Astrocyte (in vitro differentiated cells and primary cell): ENCODE data around the gene CDC42BPA. TPM values are rescaled to one million over a fixed set of nuclear protein-coding genes. Genes with fewer than 3 reads are reported as not detected.

ENCODE experiments used
- DNase-seq: peaks from one replicate; pipeline ENCODE4 v3.0.0-alpha.2; 2010; ENCODE audit warnings: low read depth
- FAIRE-seq: peaks from 2 replicates; lab custom pipeline; 2011; peaks lifted over from hg19 to GRCh38; lab: Jason Lieb, UNC
- H2AFZ ChIP-seq: 2 replicates; pipeline ENCODE4 v1.6.0; 2012; ENCODE audit warnings: low read depth, low read length, inconsistent platforms
- H3K27ac ChIP-seq: 2 replicates; pipeline ENCODE4 v1.5.1; 2011; ENCODE audit warnings: low read depth, low read length, inconsistent platforms
- H3K27me3 ChIP-seq: 2 replicates; pipeline ENCODE4 v1.6.0; 2011; ENCODE audit warnings: low read length, inconsistent platforms; ENCODE audit not compliant: insufficient read depth
- H3K36me3 ChIP-seq: 2 replicates; pipeline ENCODE4 v1.5.1; 2011; ENCODE audit warnings: low read length, inconsistent platforms; ENCODE audit not compliant: insufficient read depth
- H3K4me1 ChIP-seq: 2 replicates; pipeline ENCODE4 v1.5.1; 2011; ENCODE audit warnings: low read length, inconsistent platforms; ENCODE audit not compliant: insufficient read depth
- H3K4me2 ChIP-seq: 2 replicates; pipeline ENCODE4 v1.6.0; 2012; ENCODE audit warnings: low read length, inconsistent platforms
- H3K4me3 ChIP-seq: 2 replicates; pipeline ENCODE4 v1.5.1; 2011; ENCODE audit warnings: low read depth, mild to moderate bottlenecking, low read length, inconsistent platforms; ENCODE audit not compliant: insufficient read depth
- H3K79me2 ChIP-seq: 2 replicates; pipeline ENCODE4 v1.6.0; 2012; ENCODE audit warnings: mild to moderate bottlenecking, low read length, inconsistent platforms; ENCODE audit not compliant: insufficient read depth
- H3K9ac ChIP-seq: 2 replicates; pipeline ENCODE4 v1.6.0; 2012; ENCODE audit warnings: mild to moderate bottlenecking, low read length, inconsistent platforms
- H3K9me3 ChIP-seq: 2 replicates; pipeline ENCODE4 v1.5.1; 2012; ENCODE audit warnings: low read depth, mild to moderate bottlenecking, low read length, inconsistent platforms; ENCODE audit not compliant: insufficient read depth
- H4K20me1 ChIP-seq: 2 replicates; pipeline ENCODE4 v1.6.0; 2012; ENCODE audit warnings: low read length, inconsistent platforms; ENCODE audit not compliant: insufficient read depth
- H3K27ac Mint-ChIP-seq: one replicate; pipeline ENCODE4 v1.8.0; 2021; ENCODE audit warnings: mild to moderate bottlenecking, mixed read lengths; ENCODE audit not compliant: unreplicated experiment
- H3K27me3 Mint-ChIP-seq: one replicate; pipeline ENCODE4 v1.8.0; 2021; ENCODE audit warnings: low read depth, mixed read lengths; ENCODE audit not compliant: unreplicated experiment
- H3K36me3 Mint-ChIP-seq: one replicate; pipeline ENCODE4 v1.8.0; 2021; ENCODE audit warnings: low read depth, mixed read lengths; ENCODE audit not compliant: unreplicated experiment
- H3K4me1 Mint-ChIP-seq: one replicate; pipeline ENCODE4 v1.8.0; 2021; ENCODE audit warnings: low read depth, mixed read lengths; ENCODE audit not compliant: unreplicated experiment
- H3K4me3 Mint-ChIP-seq: one replicate; pipeline ENCODE4 v1.8.0; 2021; ENCODE audit warnings: mild to moderate bottlenecking, moderate library complexity, mixed read lengths; ENCODE audit not compliant: unreplicated experiment
- H3K9me3 Mint-ChIP-seq: one replicate; pipeline ENCODE4 v1.8.0; 2021; ENCODE audit warnings: mild to moderate bottlenecking, mixed read lengths; ENCODE audit not compliant: unreplicated experiment
- CTCF ChIP-seq: IDR thresholded peaks from 2 replicates; pipeline ENCODE4 v1.5.1; 2011; ENCODE audit warnings: low read depth, mild to moderate bottlenecking, inconsistent platforms, low read length, moderate library complexity; ENCODE audit not compliant: insufficient read depth
- EZH2 ChIP-seq: IDR thresholded peaks from 2 replicates; pipeline ENCODE4 v1.6.1; 2012; ENCODE audit warnings: mild to moderate bottlenecking, low read length, inconsistent platforms; ENCODE audit not compliant: insufficient read depth
- total RNA-seq: library from RNA; stranded (reverse); gene quantifications from 2 replicates; pipeline ENCODE4 v1.2.1, GENCODE V29; 2021

CDC42BPA gene
- total RNA-seq, 1 donor from 2014 or later: 34.5 TPM

GRCh38 chr1:227362039-227362438 is 43.7 kb upstream of the CDC42BPA start:
- Histone ChIP-seq H3K27ac (no peak overlapping the region), H3K27me3 (no peaks in the 10 kb centered on the region), H3K36me3 (no peaks in the 10 kb centered on the region), H3K4me3 (no peak overlapping the region), H4K20me1 (no peaks in the 10 kb centered on the region), H3K9ac (no peak overlapping the region), H3K9me3 (no peaks in the 10 kb centered on the region), H3K4me1 (peaks cover 10% of the 10 kb centered on the region), H3K79me2 (no peaks in the 10 kb centered on the region), H2AFZ (no peak overlapping the region), H3K4me2 (no peak overlapping the region)
- peaks cover 3% of the 10 kb centered on the region for H3K27me3 Mint-ChIP-seq
- FAIRE-seq (no peak), DNase-seq (no peak)
- H3K9me3 Mint-ChIP-seq: peaks cover 3% of the 10 kb centered on the region
- H3K4me1 Mint-ChIP-seq: peaks cover 8% of the 10 kb centered on the region
- H3K4me3 Mint-ChIP-seq: no peak overlapping the region
- TF ChIP-seq CTCF: no peak
- TF ChIP-seq EZH2: no peak
- no peaks in the 10 kb centered on the region for H3K36me3 Mint-ChIP-seq
- H3K27ac Mint-ChIP-seq: no peak overlapping the region

DNA sequence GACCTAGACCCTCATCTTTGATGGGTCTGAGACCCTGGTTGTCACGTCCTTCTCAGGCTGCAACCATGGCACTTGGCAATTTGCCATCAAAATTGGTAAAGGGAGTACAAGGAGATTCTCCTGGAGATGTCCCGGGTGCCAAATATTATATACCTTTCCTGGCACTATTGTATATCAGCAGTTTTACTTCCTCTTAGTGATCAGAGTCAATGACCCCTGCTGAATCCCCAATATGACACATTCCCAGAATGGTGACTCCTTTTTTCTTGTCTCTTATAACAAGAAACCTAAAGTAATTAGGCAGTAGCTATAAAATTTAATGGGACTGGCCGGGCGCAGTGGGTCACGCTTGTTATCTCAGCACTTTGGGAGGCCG is 39.6 kb upstream of the CDC42BPA start:
- Histone ChIP-seq H3K4me1 (peaks cover 18% of the 10 kb centered on the region), H3K36me3 (no peaks in the 10 kb centered on the region), H3K9ac (no peak overlapping the region), H3K27me3 (no peaks in the 10 kb centered on the region), H3K4me3 (no peak overlapping the region), H4K20me1 (no peaks in the 10 kb centered on the region), H3K79me2 (no peaks in the 10 kb centered on the region), H3K27ac (peak overlapping the region; percentile 18), H3K9me3 (no peaks in the 10 kb centered on the region), H3K4me2 (peak overlapping the region; percentile 79), H2AFZ (no peak overlapping the region)
- FAIRE-seq (no peak), DNase-seq (no peak)
- H3K9me3 Mint-ChIP-seq: peaks cover 3% of the 10 kb centered on the region
- no peak for TF ChIP-seq EZH2
- TF ChIP-seq CTCF: no peak
- no peak overlapping the region for H3K4me3 Mint-ChIP-seq
- peaks cover 17% of the 10 kb centered on the region for H3K4me1 Mint-ChIP-seq
- no peaks in the 10 kb centered on the region for H3K36me3 Mint-ChIP-seq
- H3K27me3 Mint-ChIP-seq: peaks cover 5% of the 10 kb centered on the region
- H3K27ac Mint-ChIP-seq: peak overlapping the region; percentile 91

DNA sequence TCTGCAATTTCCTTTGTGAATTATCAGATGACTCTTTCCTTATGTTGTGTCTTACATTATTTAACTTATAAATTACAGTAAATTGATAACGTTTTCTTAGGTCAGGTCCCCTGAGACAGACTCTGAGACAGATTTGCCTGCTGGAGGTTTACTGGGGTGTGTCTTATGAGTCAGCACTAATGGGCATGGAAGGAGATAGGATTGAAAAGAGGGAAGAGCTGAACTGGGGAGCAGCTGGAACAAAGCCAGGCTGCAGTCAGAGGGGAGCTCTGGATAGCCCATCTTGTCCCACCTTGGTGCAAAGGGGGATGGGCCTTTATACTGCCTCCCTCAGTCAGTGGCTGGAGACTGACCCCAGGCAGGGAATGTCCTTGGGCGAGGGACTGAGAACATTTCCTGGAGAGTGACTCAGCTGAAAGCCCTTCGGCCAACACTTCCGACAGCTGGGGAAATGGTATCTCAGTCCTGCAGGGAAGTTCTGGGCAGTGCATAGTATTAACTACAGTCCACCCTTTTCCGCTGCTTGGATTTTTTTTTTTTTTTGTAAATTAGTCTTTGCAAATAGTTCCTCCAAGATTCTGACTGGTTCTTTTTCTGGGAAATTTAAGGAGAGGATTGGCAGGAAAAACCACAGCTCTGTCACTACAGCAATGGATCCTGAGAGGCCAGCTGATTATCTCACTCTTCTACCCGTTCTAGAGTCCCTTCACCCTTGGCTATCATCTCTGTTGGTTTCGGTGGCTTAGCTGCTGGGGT is 39.1 kb upstream of the CDC42BPA start:
- peak overlapping the region; percentile 10 for H3K4me3 ChIP-seq
- Mint-ChIP-seq H3K27ac (peak overlapping the region; percentile 91), H3K4me1 (peaks cover 17% of the 10 kb centered on the region), H3K4me3 (no peak overlapping the region), H3K36me3 (no peaks in the 10 kb centered on the region), H3K27me3 (peaks cover 4% of the 10 kb centered on the region), H3K9me3 (peaks cover 3% of the 10 kb centered on the region)
- no peaks in the 10 kb centered on the region for H3K9me3 ChIP-seq
- H3K9ac ChIP-seq: no peak overlapping the region
- no peaks in the 10 kb centered on the region for H3K79me2 ChIP-seq
- TF ChIP-seq CTCF (no peak), EZH2 (no peak)
- peak; percentile 81 for DNase-seq
- FAIRE-seq: no peak
- H3K27ac ChIP-seq: peak overlapping the region; percentile 52
- no peaks in the 10 kb centered on the region for H4K20me1 ChIP-seq
- H3K27me3 ChIP-seq: no peaks in the 10 kb centered on the region
- H3K4me2 ChIP-seq: peak overlapping the region; percentile 79
- H3K4me1 ChIP-seq: peaks cover 18% of the 10 kb centered on the region
- no peaks in the 10 kb centered on the region for H3K36me3 ChIP-seq
- peak overlapping the region; percentile 74 for H2AFZ ChIP-seq
